Ovary (tissue), 9 donors: ENCODE data around the gene TSPAN5. TPM values are rescaled to one million over a fixed set of nuclear protein-coding genes. Genes with fewer than 3 reads are reported as not detected.

Experiments used
- DNase-seq, 5 donors: peaks; one replicate each; pipeline ENCODE4 v3.0.0-alpha.2; 2019 to 2020
- H3K27ac ChIP-seq, 2 donors: fragments of 200-600 bp; one replicate each; pipeline versions ENCODE4 v1.5.1 to v1.8.0; 2019 to 2022
- H3K27me3 ChIP-seq: fragments of 200-600 bp; one replicate; pipeline ENCODE4 v1.8.0; 2022
- H3K36me3 ChIP-seq: fragments of 200-600 bp; sonication (generic); one replicate; pipeline ENCODE4 v1.5.1; 2019
- H3K4me1 ChIP-seq: one replicate; pipeline ENCODE4 v1.8.1; 2013; ENCODE audit warnings: mild to moderate bottlenecking, moderate library complexity; ENCODE audit not compliant: insufficient read depth
- H3K4me3 ChIP-seq: fragments of 200-600 bp; sonication (generic); one replicate; pipeline ENCODE4 v1.5.1; 2017
- H3K9me3 ChIP-seq, 2 donors: fragments of 200-600 bp in 1 of 2; sonication (generic) in 1 of 2; one replicate each; pipeline versions ENCODE4 v1.5.1 to v1.8.1; 2013 to 2019; ENCODE audit warnings: mild to moderate bottlenecking in 1 of 2, moderate library complexity in 1 of 2
- EP300 ChIP-seq: sonication (generic); formaldehyde crosslinking; IDR thresholded peaks from one replicate; pipeline ENCODE4 v1.6.1; 2017; ENCODE audit warnings: antibody characterized with exemption
- POLR2A ChIP-seq: fragments of 450-650 bp; IDR thresholded peaks from one replicate; pipeline ENCODE4 v1.6.1; 2017; ENCODE audit warnings: antibody characterized with exemption, mild to moderate bottlenecking, moderate library complexity
- WGBS, 3 donors: extraction: QIAGEN DNeasy Blood & Tissue Kit in 1 of 3; methylation state at CpG; one replicate each; pipeline versions ENCODE4 v1.1.5 to v1.1.7; 2013 to 2017; 5-methylcytosine and 5-hydroxymethylcytosine counted together
- intact Hi-C, 4 donors: fragments of 100-400 bp; cut with DNase I; formaldehyde crosslinking; loops; one replicate each; pipeline versions ENCODE4 v1.11.0 to v1.15.1; 2022 to 2023
- polyA plus RNA-seq, 2 donors: library from polyadenylated mRNA; stranded (reverse); fragments of 200-250 nt in 1 of 2; fragments of 350-450 nt in 1 of 2; fragmentation: Illumina TruSeq in 1 of 2; extraction: RNeasy Lipid Tissue Mini Kit (QIAGEN cat#74804) in 1 of 2; gene quantifications; one replicate each; pipeline ENCODE4 v1.2.3, GENCODE V29; 2013 to 2014
- total RNA-seq, 7 donors: library from RNA; depleted of rRNA in 2 of 7; stranded (reverse); fragments of >200 nt in 2 of 7; fragmentation: NEBNext Ultra II Directional in 3 of 7; extraction: Animal tissue kit (Norgen Biotek cat#: 25700) in 3 of 7; gene quantifications; one replicate each; pipeline versions ENCODE4 v1.1.0 to v1.2.4, GENCODE V29; 2016 to 2023
- TF ChIP-seq, protein P1 (sequence below), 3 donors: fragments of 450-650 bp in 2 of 3; fragments of 200-600 bp in 1 of 3; IDR thresholded peaks; one replicate each; pipeline versions ENCODE4 v1.5.1 to v1.8.0; 2016 to 2022; ENCODE audit warnings: antibody characterized with exemption in 3 of 3, mild to moderate bottlenecking in 1 of 3
- donor health status: DM: no; HTN: no; CAD: no; lungs with moderate emphysema.
- donor health status: DM: no; HTN: no; CAD: no.
- donor health status: Bipolar disorder and iron deficiency.
- donor health status: DM: yes; HTN: yes; CAD: no.
- donor health status: DM: no; HTN: no; CAD: no.
- donor health status: DM: yes; HTN: yes; CAD: no.

Gene TSPAN5
- total and polyA plus RNA-seq, 9 donors = 34.0 to 69.5 (median 48.2) TPM

DNA sequence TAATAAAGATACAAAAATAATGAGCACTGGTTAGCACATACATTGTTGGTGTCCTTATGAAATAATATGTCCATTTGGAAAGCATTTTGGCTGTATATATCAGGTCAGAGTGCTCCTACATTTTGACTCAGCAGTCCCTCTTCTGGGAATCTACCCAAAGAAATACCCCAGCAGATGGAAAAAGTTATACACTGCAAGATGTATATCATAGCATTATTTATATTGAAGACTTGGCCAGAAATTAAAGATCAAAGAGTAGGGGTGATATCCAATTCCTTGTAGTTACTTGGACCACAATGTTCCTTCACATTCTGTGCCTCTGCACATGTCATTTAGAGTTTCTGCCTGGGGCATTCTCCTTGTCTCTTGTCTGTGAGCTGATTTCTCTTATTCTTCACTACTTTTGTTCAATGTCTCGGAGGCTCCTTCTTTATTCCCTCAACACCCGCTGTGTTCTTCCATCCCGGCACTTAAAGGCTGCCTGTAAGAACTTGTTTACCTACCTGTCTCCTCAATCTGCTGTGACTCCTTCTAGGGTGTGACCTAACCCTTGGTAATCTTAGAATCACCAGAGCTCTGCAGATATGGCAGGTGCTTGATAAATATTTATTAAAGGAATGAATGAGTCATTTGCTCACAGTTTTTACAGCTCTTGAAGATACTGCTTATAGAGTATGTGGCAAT is 3.1 kb upstream of the TSPAN5 start:
- no peak overlapping the region for H3K27ac ChIP-seq
- WGBS, 3 donors = 87 to 95% (median 91%) methylated on average over 3 of the region's 3 CpGs
- no peak for DNase-seq
- H3K36me3 ChIP-seq = no peaks in the 10 kb centered on the region
- H3K27me3 ChIP-seq = no peaks in the 10 kb centered on the region
- TF ChIP-seq POLR2A (no peak), EP300 (no peak)
- TF ChIP-seq, protein P1, sequence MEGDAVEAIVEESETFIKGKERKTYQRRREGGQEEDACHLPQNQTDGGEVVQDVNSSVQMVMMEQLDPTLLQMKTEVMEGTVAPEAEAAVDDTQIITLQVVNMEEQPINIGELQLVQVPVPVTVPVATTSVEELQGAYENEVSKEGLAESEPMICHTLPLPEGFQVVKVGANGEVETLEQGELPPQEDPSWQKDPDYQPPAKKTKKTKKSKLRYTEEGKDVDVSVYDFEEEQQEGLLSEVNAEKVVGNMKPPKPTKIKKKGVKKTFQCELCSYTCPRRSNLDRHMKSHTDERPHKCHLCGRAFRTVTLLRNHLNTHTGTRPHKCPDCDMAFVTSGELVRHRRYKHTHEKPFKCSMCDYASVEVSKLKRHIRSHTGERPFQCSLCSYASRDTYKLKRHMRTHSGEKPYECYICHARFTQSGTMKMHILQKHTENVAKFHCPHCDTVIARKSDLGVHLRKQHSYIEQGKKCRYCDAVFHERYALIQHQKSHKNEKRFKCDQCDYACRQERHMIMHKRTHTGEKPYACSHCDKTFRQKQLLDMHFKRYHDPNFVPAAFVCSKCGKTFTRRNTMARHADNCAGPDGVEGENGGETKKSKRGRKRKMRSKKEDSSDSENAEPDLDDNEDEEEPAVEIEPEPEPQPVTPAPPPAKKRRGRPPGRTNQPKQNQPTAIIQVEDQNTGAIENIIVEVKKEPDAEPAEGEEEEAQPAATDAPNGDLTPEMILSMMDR (IDR thresholded peaks at IDR 0.05) = no peak
- H3K9me3 ChIP-seq = no peaks in the 10 kb centered on the region
- no peak overlapping the region for H3K4me3 ChIP-seq
- intact Hi-C loops = no loop called here
- H3K4me1 ChIP-seq = peaks cover 2% of the 10 kb centered on the region

DNA sequence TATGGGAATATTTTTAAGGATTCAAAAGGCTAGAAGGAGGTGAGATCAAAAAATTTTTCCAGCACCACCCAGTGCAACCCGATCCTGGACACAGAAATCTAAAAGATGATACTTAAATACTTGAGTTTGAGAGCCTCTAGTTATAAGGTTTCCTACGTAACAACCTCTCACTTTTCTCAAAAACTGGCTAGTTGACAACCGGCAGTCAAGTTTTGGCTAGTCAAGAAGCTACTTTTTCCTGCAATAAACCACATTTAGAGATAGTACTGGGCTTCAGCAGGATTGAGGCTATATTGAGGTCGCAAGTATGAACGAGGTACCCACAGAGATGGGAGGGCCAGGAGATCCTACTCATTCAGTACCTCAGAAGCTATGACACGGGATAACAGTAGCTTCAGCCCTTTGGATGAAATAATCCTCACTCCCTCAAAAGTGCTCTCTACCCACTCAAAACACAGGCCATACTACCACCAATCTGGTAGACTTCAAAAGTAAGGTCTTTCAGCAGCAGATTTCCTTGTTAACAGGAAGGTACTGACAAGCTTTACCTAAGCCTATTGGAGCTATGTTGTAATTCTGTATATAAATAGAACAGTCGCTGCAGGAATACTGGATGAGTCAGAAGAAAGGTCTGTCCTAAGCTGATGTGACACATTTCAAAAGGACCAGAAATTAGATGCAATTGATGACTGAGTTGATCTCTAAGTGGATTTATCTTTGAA is 1.5 kb upstream of the TSPAN5 start:
- H3K27me3 ChIP-seq = no peaks in the 10 kb centered on the region
- no peak overlapping the region for H3K27ac ChIP-seq
- peaks cover 8% of the 10 kb centered on the region for H3K4me1 ChIP-seq
- H3K36me3 ChIP-seq = no peaks in the 10 kb centered on the region
- H3K4me3 ChIP-seq = no peak overlapping the region
- TF ChIP-seq, protein P1 (IDR thresholded peaks at IDR 0.05) = no peak
- TF ChIP-seq EP300 (no peak), POLR2A (no peak)
- intact Hi-C loops = loop anchor here in 2 of 4 donors (2.0 to 10.0 kb wide), 3 partner anchors 95 to 193 kb away; no protein-coding TSS in a partner anchor
- WGBS, 3 donors = 73 to 79% (median 74%) methylated on average over 7 of the region's 7 CpGs
- no peaks in the 10 kb centered on the region for H3K9me3 ChIP-seq
- no peak for DNase-seq

DNA sequence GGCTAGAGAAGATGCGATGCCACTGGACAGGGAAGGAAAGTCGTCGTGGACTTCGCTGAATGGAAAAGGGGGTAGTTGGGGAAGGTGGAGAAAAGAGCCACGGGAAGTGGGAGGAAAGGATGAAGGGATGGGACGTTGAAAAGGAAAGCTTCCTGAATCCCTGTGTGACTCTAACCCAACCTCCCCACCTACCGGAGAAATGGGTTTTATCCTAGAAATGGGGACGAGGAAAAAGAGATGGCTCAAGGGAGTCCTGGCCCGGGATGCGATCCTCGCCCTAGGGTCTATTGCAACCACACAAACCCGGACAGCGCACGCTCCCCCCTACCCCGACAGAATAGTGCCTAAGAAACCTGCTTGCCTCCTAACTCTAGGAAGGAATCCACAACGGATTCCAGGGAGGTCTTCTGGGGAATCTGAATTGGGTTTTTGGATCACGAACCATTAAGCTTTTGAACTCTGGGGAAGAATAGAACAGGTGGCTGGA is 738 bp upstream of the TSPAN5 start:
- intact Hi-C loops = loop anchor here in 2 of 4 donors (2.0 to 10.0 kb wide), 3 partner anchors 94 to 192 kb away; no protein-coding TSS in a partner anchor
- Histone ChIP-seq H3K36me3 (no peaks in the 10 kb centered on the region), H3K4me1 (peaks cover 9% of the 10 kb centered on the region), H3K9me3 (no peaks in the 10 kb centered on the region), H3K27me3 (no peaks in the 10 kb centered on the region), H3K4me3 (peak overlapping the region; percentile 84), H3K27ac (peak overlapping the region; percentile 85 to 88)
- no peak for TF ChIP-seq POLR2A
- TF ChIP-seq EP300 = no peak
- TF ChIP-seq, protein P1 (IDR thresholded peaks at IDR 0.05) = no peak
- peak in 3 of 5 donors; percentile 25 to 44 (median 39) for DNase-seq
- WGBS, 3 donors = 8 to 12% (median 12%) methylated on average over 17 of the region's 17 CpGs

DNA sequence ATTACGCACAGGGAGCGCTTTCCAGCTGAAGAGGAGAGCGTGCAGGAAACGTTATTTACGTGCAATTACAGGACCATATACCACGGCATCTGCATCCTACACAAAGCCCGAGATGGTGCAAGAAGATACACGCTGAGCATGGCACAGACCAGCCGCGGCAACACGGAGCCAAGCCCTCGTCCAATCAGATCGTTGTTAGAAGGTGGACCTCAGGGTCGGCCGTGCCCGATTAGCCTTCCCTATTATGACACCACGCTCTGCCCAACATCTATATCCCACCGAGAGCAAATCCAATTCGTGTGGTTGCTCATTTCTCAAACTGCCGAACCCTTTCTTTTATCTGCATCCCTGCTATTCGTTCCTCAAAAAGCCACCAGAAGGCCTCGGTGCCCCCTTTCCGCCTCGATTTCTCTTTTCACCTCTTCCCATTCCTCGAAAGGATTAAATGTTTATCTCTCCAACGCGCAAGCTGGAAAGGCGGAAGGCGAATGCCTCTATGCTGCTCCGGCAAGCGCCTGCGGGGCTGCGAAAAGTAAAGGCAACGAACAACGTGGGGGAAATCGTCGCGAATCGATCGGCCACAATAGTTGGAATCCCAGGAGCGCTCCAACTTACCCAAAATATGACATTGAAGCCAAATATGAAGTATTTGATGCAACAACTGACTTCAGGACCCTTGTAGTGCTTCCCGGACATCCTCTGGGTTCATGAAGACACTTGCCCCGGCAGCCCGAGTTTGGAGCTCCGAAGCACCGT is 702 bp downstream of the TSPAN5 start:
- WGBS, 3 donors = 0% methylated on average over 46 of the region's 46 CpGs
- intact Hi-C loops = loop anchor here in 2 of 4 donors (2.0 to 10.0 kb wide), 3 partner anchors 93 to 190 kb away; no protein-coding TSS in a partner anchor
- peak overlapping the region; percentile 84 for H3K4me3 ChIP-seq
- H3K9me3 ChIP-seq = no peaks in the 10 kb centered on the region
- peaks cover 13% of the 10 kb centered on the region for H3K4me1 ChIP-seq
- no peaks in the 10 kb centered on the region for H3K27me3 ChIP-seq
- peak in 4 of 5 donors; percentile 26 to 48 (median 46) for DNase-seq
- TF ChIP-seq, protein P1 (IDR thresholded peaks at IDR 0.05) = no peak
- TF ChIP-seq EP300 = no peak
- TF ChIP-seq POLR2A = no peak
- no peaks in the 10 kb centered on the region for H3K36me3 ChIP-seq
- peak overlapping the region; percentile 67 to 85 for H3K27ac ChIP-seq
